ENCODE measurements around the gene CTNNA3. TPM values are rescaled to one million over a fixed set of nuclear protein-coding genes. Genes with fewer than 3 reads are reported as not detected.

The CTNNA3 gene
- total and polyA plus RNA-seq, 2 of the 4 experiments (the other 2 are of a cell fraction): 0.19 to 0.90 TPM

DNA sequence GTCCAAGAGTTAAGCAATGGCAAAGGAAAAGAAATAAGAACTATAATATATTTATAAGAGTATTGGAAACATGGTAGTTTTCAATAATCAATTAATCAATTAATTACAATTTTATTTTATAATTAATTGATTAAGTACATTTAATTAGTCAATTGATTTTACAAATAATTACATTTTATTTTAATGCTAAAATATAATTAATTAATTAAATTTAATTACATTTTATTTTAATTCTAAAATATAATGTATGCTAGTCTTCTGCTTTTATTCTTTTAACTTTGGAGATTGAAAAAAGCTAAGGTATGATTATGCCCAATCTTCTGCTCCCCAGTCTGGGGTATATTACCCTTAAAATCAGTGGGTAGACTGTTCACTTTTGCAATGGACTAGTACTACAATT is 1456.9 kb downstream of the CTNNA3 start:
- H4K20me1 ChIP-seq (ENCODE audit: insufficient read depth, low read length): no peaks in the 10 kb centered on the region
- ChIA-PET POLR2A (ENCODE audit: unreplicated experiment) (no interaction called here), CTCF (no interaction called here)
- H3K9me3 ChIP-seq (ENCODE audit: control insufficient read depth, insufficient read depth, low read length): 0 out of 2 replicates have a peak, but pooled peaks cover 3% of the 10 kb centered on the region
- ATAC-seq (ENCODE audit: low read depth): no peak
- no peak overlapping the region for H3K9ac ChIP-seq (ENCODE audit: low read depth, low read length)
- dilution Hi-C loops (cut with HindIII; ENCODE audit: low sequenced_read_pairs, unreplicated experiment) (no loop called here), intact Hi-C loops (cut with micrococcal nuclease) (no loop called here), in situ Hi-C loops (cut with MboI; ENCODE audit: low sequenced_read_pairs) (no loop called here)
- H2AK5ac ChIP-seq (ENCODE audit: low read depth, low read length): no peak overlapping the region
- H4K5ac ChIP-seq (ENCODE audit: low read depth, low read length): no peak overlapping the region
- H3K27me3 ChIP-seq (ENCODE audit: control insufficient read depth, insufficient read depth, low read length): no peaks in the 10 kb centered on the region
- no peak overlapping the region for H3K14ac ChIP-seq (replicated peaks; ENCODE audit: low read depth, low read length)
- no peak overlapping the region for H3K56ac ChIP-seq (ENCODE audit: extremely low read depth, insufficient read depth, low read length)
- H3K79me1 ChIP-seq (ENCODE audit: low read depth in 1 of 2, low read length in 2 of 2): no peaks in the 10 kb centered on the region
- H2BK20ac ChIP-seq (ENCODE audit: low read depth, low read length): no peak overlapping the region
- no peak overlapping the region for H2BK15ac ChIP-seq (ENCODE audit: low read depth, low read length)
- no peak overlapping the region for H3K27ac ChIP-seq (ENCODE audit: insufficient read depth, low read length)
- no TSS peak for BruUV-seq (replicated peaks)
- no peak for TF ChIP-seq ELK1 (IDR thresholded peaks at IDR 0.05; ENCODE audit: borderline replicate concordance, low read depth, low read length)
- TF ChIP-seq USF2 (IDR thresholded peaks at IDR 0.05; ENCODE audit: low read depth, low read length): no peak
- no peak for TF ChIP-seq MAFK (IDR thresholded peaks at IDR 0.05; ENCODE audit: low read depth, low read length)
- TF ChIP-seq MXI1 (IDR thresholded peaks at IDR 0.05; ENCODE audit: borderline replicate concordance, low read depth, low read length): no peak
- TF ChIP-seq CEBPB (IDR thresholded peaks at IDR 0.05; ENCODE audit: low read depth, low read length): no peak
- no peak for TF ChIP-seq FOS (IDR thresholded peaks at IDR 0.05; ENCODE audit: low read depth, low read length)
- H3K4me2 ChIP-seq (ENCODE audit: low read depth, low read length): no peak overlapping the region
- H2BK5ac ChIP-seq (ENCODE audit: low read depth, low read length, poor library complexity, severe bottlenecking): no peak overlapping the region
- no peak overlapping the region for H3K18ac ChIP-seq (ENCODE audit: low read depth, low read length)
- H3K4me1 ChIP-seq (ENCODE audit: control insufficient read depth, insufficient read depth, low read length): no peaks in the 10 kb centered on the region
- no peak overlapping the region for H4K8ac ChIP-seq (ENCODE audit: low read depth in 2 of 2, low read length in 2 of 2)
- no peak overlapping the region for H4K91ac ChIP-seq (ENCODE audit: insufficient read depth, low read depth, low read length)
- H2BK120ac ChIP-seq (ENCODE audit: low read depth, low read length): no peak overlapping the region
- H3K23ac ChIP-seq (ENCODE audit: low read depth, low read length): no peak overlapping the region
- no peak overlapping the region for H3K4ac ChIP-seq (ENCODE audit: low read depth, low read length)
- H2AFZ ChIP-seq (replicated peaks; ENCODE audit: low read length, poor library complexity): no peak overlapping the region
- DNase-seq: no peak
- no peaks in the 10 kb centered on the region for H3K9me1 ChIP-seq (ENCODE audit: insufficient read depth, low read length)
- H3K4me3 ChIP-seq (ENCODE audit: insufficient read depth, low read depth, low read length): no peak overlapping the region
- H2AK9ac ChIP-seq (replicated peaks; ENCODE audit: low read depth, low read length, poor library complexity): no peak overlapping the region
- H3K36me3 ChIP-seq (ENCODE audit: control insufficient read depth, insufficient read depth, low read length): no peaks in the 10 kb centered on the region
